Effector memory CD8-positive, alpha-beta T cell (primary cell): ENCODE results near the gene HSH2D.

Source experiments
- ATAC-seq: fragments of 150-1000 bp; cut with Tn5 transposase; replicated peaks from 2 replicates; pipeline ENCODE4 v1.10.0; 2021; ENCODE audit warnings: mild to moderate bottlenecking, moderate library complexity
- DNase-seq, 3 experiments: peaks; one replicate each; pipeline ENCODE4 v3.0.0; 2021
- H3K27ac Mint-ChIP-seq, 2 donors: one replicate each; pipeline ENCODE4 v1.8.0; 2022; ENCODE audit warnings: mild to moderate bottlenecking in 2 of 2, mixed read lengths in 2 of 2, moderate library complexity in 2 of 2
- H3K27me3 Mint-ChIP-seq, 2 donors: one replicate each; pipeline ENCODE4 v1.8.0; 2022; ENCODE audit warnings: mixed read lengths in 2 of 2
- H3K36me3 Mint-ChIP-seq: one replicate; pipeline ENCODE4 v1.8.0; 2022; ENCODE audit warnings: mild to moderate bottlenecking, moderate library complexity, mixed read lengths; ENCODE audit not compliant: insufficient read depth
- H3K4me1 Mint-ChIP-seq, 2 donors: one replicate each; pipeline ENCODE4 v1.8.0; 2022; ENCODE audit warnings: low read depth in 2 of 2, mixed read lengths in 2 of 2
- H3K4me3 Mint-ChIP-seq, 2 donors: one replicate each; pipeline ENCODE4 v1.8.0; 2022; ENCODE audit warnings: mild to moderate bottlenecking in 2 of 2, mixed read lengths in 2 of 2, moderate library complexity in 2 of 2
- H3K9me3 Mint-ChIP-seq, 2 donors: one replicate each; pipeline ENCODE4 v1.8.0; 2022; ENCODE audit warnings: mixed read lengths in 2 of 2

The HSH2D gene

GRCh38 chr19:16153582-16154336, 10.3 kb downstream of the HSH2D start:
- ATAC-seq (no peak), DNase-seq (no peak)
- Mint-ChIP-seq H3K4me3 (no peak overlapping the region), H3K4me1 (peaks cover 9 to 12% of the 10 kb centered on the region in 2 donors), H3K27ac (peak overlapping the region in 1 of 2 donors; percentile 73), H3K27me3 (no peaks in the 10 kb centered on the region), H3K9me3 (no peaks in the 10 kb centered on the region), H3K36me3 (peaks cover 82% of the 10 kb centered on the region)

GRCh38 chr19:16154557-16154956, 11.1 kb downstream of the HSH2D start:
- H3K4me3 Mint-ChIP-seq = no peak overlapping the region
- H3K27ac Mint-ChIP-seq = peak overlapping the region in 1 of 2 donors; percentile 75
- ATAC-seq = no peak
- H3K9me3 Mint-ChIP-seq = no peaks in the 10 kb centered on the region
- peaks cover 9% of the 10 kb centered on the region in 2 donors for H3K4me1 Mint-ChIP-seq
- peaks cover 76% of the 10 kb centered on the region for H3K36me3 Mint-ChIP-seq
- DNase-seq = no peak
- no peaks in the 10 kb centered on the region for H3K27me3 Mint-ChIP-seq

GRCh38 chr19:16155128-16155527, 11.6 kb downstream of the HSH2D start:
- H3K27me3 Mint-ChIP-seq = no peaks in the 10 kb centered on the region
- no peak overlapping the region for H3K4me3 Mint-ChIP-seq
- ATAC-seq (no peak), DNase-seq (no peak)
- H3K36me3 Mint-ChIP-seq = peaks cover 71% of the 10 kb centered on the region
- H3K4me1 Mint-ChIP-seq = peaks cover 9% of the 10 kb centered on the region in 2 donors
- peak overlapping the region; percentile 75 to 86 for H3K27ac Mint-ChIP-seq
- H3K9me3 Mint-ChIP-seq = no peaks in the 10 kb centered on the region

- Mint-ChIP-seq H3K27ac (peak overlapping the region in 1 of 2 donors; percentile 80), H3K4me3 (no peak overlapping the region), H3K36me3 (peaks cover 53% of the 10 kb centered on the region), H3K9me3 (no peaks in the 10 kb centered on the region), H3K4me1 (peaks cover 9 to 13% of the 10 kb centered on the region in 2 donors), H3K27me3 (no peaks in the 10 kb centered on the region)
- no peak for DNase-seq
- ATAC-seq = no peak
These were observed 13.4 kb downstream of the HSH2D start for GRCh38 chr19:16156904-16157303.

GRCh38 chr19:16157601-16158000, 14.1 kb downstream of the HSH2D start:
- peaks cover 46% of the 10 kb centered on the region for H3K36me3 Mint-ChIP-seq
- H3K27ac Mint-ChIP-seq = peak overlapping the region in 1 of 2 donors; percentile 80
- no peak overlapping the region for H3K4me3 Mint-ChIP-seq
- no peaks in the 10 kb centered on the region for H3K9me3 Mint-ChIP-seq
- ATAC-seq (no peak), DNase-seq (no peak)
- H3K4me1 Mint-ChIP-seq = peaks cover 9 to 13% of the 10 kb centered on the region in 2 donors
- H3K27me3 Mint-ChIP-seq = no peaks in the 10 kb centered on the region

- H3K9me3 Mint-ChIP-seq = no peaks in the 10 kb centered on the region
- DNase-seq (no peak), ATAC-seq (no peak)
- H3K27me3 Mint-ChIP-seq = no peaks in the 10 kb centered on the region
- H3K4me1 Mint-ChIP-seq = peaks cover 8 to 12% of the 10 kb centered on the region in 2 donors
- peaks cover 30% of the 10 kb centered on the region for H3K36me3 Mint-ChIP-seq
- H3K27ac Mint-ChIP-seq = no peak overlapping the region
- no peak overlapping the region for H3K4me3 Mint-ChIP-seq
These were observed 16.2 kb downstream of the HSH2D start for GRCh38 chr19:16159655-16160054.

- no peak overlapping the region for H3K27ac Mint-ChIP-seq
- H3K27me3 Mint-ChIP-seq = no peaks in the 10 kb centered on the region
- no peaks in the 10 kb centered on the region for H3K9me3 Mint-ChIP-seq
- peaks cover 0 to 4% of the 10 kb centered on the region in 2 donors for H3K4me1 Mint-ChIP-seq
- DNase-seq (no peak), ATAC-seq (no peak)
- peaks cover 24% of the 10 kb centered on the region for H3K36me3 Mint-ChIP-seq
- no peak overlapping the region for H3K4me3 Mint-ChIP-seq
These were observed 17.0 kb downstream of the HSH2D start for GRCh38 chr19:16160445-16160942.

GRCh38 chr19:16160943-16161560, 17.6 kb downstream of the HSH2D start:
- ATAC-seq = no peak
- H3K27ac Mint-ChIP-seq = peak overlapping the region in 1 of 2 donors; percentile 49
- H3K36me3 Mint-ChIP-seq = peaks cover 18% of the 10 kb centered on the region
- H3K4me1 Mint-ChIP-seq = peaks cover 0 to 4% of the 10 kb centered on the region in 2 donors
- H3K9me3 Mint-ChIP-seq = no peaks in the 10 kb centered on the region
- no peak for DNase-seq
- no peaks in the 10 kb centered on the region for H3K27me3 Mint-ChIP-seq
- H3K4me3 Mint-ChIP-seq = no peak overlapping the region

- H3K9me3 Mint-ChIP-seq = no peaks in the 10 kb centered on the region
- H3K27me3 Mint-ChIP-seq = no peaks in the 10 kb centered on the region
- no peak overlapping the region for H3K4me3 Mint-ChIP-seq
- peak overlapping the region in 1 of 2 donors; percentile 49 for H3K27ac Mint-ChIP-seq
- peaks cover 0 to 4% of the 10 kb centered on the region in 2 donors for H3K4me1 Mint-ChIP-seq
- H3K36me3 Mint-ChIP-seq = peaks cover 10% of the 10 kb centered on the region
- DNase-seq (no peak), ATAC-seq (no peak)
These were observed 18.4 kb downstream of the HSH2D start for GRCh38 chr19:16161840-16162239.

GRCh38 chr19:16164222-16164890, 20.9 kb downstream of the HSH2D start:
- no peak overlapping the region for H3K27ac Mint-ChIP-seq
- no peak for ATAC-seq
- no peak for DNase-seq
- H3K4me1 Mint-ChIP-seq = peaks cover 0 to 16% of the 10 kb centered on the region in 2 donors
- H3K27me3 Mint-ChIP-seq = no peaks in the 10 kb centered on the region
- H3K36me3 Mint-ChIP-seq = no peaks in the 10 kb centered on the region
- no peaks in the 10 kb centered on the region for H3K9me3 Mint-ChIP-seq
- no peak overlapping the region for H3K4me3 Mint-ChIP-seq

GRCh38 chr19:16166417-16166816, 22.9 kb downstream of the HSH2D start:
- no peaks in the 10 kb centered on the region for H3K36me3 Mint-ChIP-seq
- no peaks in the 10 kb centered on the region for H3K27me3 Mint-ChIP-seq
- no peak for DNase-seq
- H3K4me3 Mint-ChIP-seq = no peak overlapping the region
- H3K27ac Mint-ChIP-seq = no peak overlapping the region
- no peaks in the 10 kb centered on the region for H3K9me3 Mint-ChIP-seq
- no peak for ATAC-seq
- peaks cover 0 to 13% of the 10 kb centered on the region in 2 donors for H3K4me1 Mint-ChIP-seq

- no peak for DNase-seq
- no peak for ATAC-seq
- peak overlapping the region in 1 of 2 donors; percentile 13 for H3K27ac Mint-ChIP-seq
- H3K4me1 Mint-ChIP-seq = peaks cover 0 to 13% of the 10 kb centered on the region in 2 donors
- no peak overlapping the region for H3K4me3 Mint-ChIP-seq
- no peaks in the 10 kb centered on the region for H3K36me3 Mint-ChIP-seq
- no peaks in the 10 kb centered on the region for H3K27me3 Mint-ChIP-seq
- H3K9me3 Mint-ChIP-seq = no peaks in the 10 kb centered on the region
These were observed 23.6 kb downstream of the HSH2D start for GRCh38 chr19:16167055-16167454.

- peaks cover 7 to 20% of the 10 kb centered on the region in 2 donors for H3K4me1 Mint-ChIP-seq
- H3K9me3 Mint-ChIP-seq = no peaks in the 10 kb centered on the region
- peak overlapping the region in 1 of 2 donors; percentile 31 for H3K4me3 Mint-ChIP-seq
- no peaks in the 10 kb centered on the region for H3K27me3 Mint-ChIP-seq
- no peaks in the 10 kb centered on the region for H3K36me3 Mint-ChIP-seq
- no peak for DNase-seq
- peak; percentile 70 for ATAC-seq
- peak overlapping the region; percentile 16 to 88 for H3K27ac Mint-ChIP-seq
These were observed 25.1 kb downstream of the HSH2D start for GRCh38 chr19:16168465-16169081.
